Medulla oblongata (tissue), 1 donor: Measurements from ENCODE around the gene EPYC.

Experiments
- DNase-seq: peaks from one replicate; pipeline ENCODE4 v3.0.0-alpha.2; 2015; ENCODE audit errors: extremely low spot score

The EPYC gene, protein sequence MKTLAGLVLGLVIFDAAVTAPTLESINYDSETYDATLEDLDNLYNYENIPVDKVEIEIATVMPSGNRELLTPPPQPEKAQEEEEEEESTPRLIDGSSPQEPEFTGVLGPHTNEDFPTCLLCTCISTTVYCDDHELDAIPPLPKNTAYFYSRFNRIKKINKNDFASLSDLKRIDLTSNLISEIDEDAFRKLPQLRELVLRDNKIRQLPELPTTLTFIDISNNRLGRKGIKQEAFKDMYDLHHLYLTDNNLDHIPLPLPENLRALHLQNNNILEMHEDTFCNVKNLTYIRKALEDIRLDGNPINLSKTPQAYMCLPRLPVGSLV

DNA sequence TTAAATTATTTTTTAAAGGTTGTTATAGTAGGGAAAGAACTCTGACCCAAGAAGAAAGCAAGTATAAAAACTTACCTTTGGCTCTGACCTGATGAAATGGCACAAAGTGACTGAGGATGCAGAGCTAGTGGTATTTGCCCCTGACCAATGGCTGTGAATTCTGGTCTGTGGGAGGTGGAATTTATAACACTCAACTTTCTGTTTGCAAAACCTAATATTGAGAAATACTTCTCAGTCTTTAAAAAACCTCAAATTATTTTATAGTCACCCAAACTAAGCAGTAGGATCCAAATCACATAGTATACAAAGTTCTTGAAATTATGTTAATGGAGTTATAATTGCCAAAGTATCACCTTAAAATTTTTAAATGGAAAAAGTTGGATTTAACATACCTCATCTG lies at the start of gene EPYC:
TSS of gene EPYC (minus strand) at position 101 of the 400 bp plus-strand sequence. CDS start 2,407 bp downstream, outside the sequence.
- no peak for DNase-seq

DNA sequence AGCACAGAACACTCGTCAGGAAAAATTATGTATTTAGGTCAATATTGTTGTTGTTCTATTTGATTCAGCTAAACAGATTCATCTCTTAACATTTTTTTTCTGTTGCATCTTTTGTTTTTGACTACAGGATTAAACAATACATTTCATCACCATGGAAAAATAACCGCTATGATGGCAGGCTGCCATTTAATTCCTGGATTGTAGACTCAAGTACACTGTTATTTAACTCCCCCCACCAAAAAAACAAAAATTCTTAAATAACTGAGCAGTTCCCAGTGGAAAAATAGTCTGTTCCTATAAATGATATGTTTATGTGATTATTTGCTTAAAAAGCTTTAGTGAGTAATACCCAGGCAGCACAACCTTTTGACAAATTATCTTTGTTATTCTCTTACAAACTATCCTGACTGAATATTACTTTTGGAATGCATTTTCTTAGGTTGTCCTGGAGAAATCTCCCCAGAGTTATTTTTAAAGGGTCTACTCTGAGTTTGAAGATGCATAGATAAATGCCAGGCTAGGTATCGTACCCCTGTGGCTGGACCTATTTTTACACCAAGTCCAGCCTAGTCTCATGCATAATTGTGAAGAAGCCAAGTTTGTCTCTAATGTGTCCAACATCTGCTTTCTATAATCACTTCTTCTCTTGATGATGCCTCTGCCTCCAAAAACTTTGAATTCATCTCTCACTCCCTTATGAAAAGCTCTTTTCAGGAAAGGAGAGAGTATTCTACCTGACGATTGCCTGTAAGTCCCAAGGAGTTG lies 49.4 kb upstream of the EPYC start:
- no peak for DNase-seq

DNA sequence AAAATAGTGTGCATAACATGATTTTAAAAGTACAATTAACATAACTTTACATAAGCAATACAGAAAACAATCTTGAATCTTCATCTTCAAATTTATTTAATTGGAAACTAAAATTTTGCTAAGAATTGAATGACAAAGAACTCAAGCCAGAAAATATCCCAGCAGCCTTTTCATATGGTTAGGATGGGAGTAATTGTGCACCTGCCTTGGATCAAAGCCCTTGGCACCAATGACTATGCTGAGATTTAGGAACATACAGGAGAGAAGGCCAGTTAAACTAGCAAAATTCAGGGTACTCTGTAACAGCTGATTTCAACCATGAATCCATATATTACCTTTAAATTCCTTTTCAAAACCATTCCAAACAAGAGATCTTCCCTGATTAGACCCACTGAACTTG lies 47.3 kb upstream of the EPYC start:
- DNase-seq, result no peak

DNA sequence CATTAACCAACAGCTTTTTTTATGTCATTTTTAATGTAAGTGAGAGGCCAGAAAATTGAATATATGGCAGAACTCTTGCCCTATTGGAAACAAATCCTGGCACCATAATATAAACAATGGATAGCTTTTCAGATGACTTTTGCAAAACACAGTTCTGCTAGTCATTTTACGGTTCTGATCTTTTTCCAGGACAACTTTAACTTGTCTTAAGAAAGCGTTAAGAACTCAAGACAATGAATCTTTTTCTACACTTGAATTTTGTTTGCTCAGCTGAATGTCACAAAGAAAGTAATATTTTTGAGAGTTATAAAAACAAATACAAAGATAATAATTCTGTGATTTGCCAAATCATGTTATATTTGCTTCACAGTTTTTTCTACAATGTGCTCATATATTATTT lies 39.8 kb upstream of the EPYC start:
- no peak for DNase-seq

DNA sequence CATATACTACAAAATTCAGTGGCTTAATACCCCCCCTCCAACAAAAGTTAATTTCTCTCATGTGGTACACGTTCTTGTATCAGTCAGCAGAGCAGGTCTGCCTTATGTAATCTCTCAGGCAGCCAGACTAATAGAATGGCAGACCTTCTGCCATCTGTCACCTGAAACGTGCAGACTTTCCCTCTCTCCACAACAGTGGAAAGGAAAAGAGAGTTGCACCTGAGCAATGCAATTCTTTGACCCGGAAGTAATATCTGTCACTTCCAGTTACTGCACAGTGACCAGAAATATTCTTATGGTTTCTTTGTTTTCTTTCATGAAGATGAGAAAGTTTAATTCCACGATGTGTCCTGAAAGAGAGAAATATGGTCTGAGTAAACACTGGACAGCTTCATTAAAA lies 38.6 kb upstream of the EPYC start:
- DNase-seq, result no peak

DNA sequence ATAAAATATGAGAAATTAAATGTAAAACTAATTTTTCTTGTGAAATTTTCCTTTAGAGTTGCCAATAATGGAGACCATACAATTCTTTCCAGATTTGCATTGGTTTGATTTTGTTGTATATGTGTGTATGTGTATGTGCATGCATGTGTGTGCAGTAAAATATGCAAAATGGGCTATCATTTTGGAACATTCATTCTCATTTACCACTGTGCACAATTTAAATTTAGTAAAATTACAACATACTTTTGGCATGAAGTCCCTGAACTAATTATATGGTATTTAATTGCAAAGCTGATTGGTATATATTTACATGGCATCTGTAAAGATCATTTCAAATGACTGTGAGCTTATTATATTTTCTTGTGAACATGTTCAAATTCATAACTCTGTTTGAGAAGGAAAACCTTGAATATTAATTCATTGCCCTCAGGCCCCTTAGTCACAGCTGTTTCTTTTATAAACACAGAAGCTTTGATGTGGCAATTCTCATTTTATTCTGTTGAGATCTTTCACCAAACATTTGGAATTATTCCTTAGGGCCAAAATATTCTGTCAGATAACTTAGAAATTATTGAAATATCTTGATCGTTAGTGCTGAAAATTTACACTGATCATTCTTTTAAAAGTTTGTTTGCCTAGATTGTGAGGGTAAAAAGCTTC lies 35.5 kb upstream of the EPYC start:
- DNase-seq, result no peak

DNA sequence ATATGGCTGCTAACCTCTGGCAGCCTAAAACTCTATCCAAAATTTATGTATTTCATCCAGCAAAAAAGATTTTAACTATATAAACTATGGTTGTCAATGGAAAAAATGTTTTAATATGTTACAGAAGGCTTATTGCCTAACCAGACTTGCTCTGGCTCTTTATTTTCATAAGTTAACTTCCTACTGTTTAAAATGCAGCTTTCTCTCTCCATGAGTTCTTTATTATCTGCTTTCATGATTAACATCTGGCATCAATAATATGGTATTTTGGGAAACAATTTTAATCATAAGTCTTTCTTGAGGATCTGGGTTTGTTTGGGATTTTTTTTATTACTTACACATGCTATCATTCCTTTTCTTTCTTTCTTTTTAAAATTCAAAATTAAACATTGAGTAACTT lies 32.5 kb upstream of the EPYC start:
- DNase-seq, result no peak

DNA sequence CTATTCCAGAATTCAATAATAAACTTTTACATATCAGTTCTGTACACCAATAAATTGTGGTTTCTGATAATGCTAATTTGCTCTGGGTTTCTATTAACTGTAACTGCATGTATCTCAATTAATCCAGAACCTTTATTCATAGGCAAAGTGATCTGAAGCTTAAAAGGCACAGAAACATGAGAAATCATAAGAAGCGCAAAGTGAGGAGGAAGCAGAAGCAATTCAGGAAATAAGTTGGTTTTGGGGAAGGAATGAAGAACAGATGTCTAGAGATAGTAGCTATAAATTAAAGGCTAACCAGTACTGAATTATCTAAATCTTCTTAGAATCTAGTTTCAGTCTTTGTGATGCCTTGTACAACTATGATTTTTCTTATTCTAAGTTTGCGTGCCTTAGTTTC lies 28.5 kb upstream of the EPYC start:
- DNase-seq, result no peak

DNA sequence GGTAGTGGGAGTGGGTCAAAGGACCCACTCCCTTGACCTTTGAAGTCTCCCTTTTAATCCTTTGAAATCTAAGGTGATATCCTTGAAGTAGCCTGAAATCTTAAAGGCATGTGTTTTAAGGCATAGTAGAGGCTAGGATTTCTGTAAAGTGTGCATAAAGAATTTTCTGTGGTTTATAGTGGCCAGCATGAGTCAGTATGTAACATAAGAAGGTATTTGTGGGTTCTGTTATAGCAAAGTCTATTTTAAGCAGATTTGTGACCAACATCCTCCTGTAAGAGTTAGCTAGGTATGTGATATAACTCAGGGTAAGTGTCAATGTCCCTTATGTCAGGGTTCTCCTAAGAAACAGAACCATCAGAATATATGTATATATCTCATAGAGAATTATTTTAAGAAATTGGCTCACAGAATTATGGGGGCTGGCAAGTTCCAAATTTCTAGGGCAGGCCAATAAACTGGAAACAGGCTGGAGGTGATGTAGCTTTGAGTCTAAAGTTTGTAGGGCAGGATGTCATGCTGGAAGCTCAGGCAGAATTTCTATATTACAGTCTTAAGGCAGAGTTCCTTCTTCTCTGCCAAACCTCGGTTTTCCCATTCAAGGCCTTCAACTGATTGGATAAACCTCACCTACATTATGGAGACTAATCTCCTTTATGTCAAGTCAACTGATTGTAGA lies 18.7 kb upstream of the EPYC start:
- no peak for DNase-seq

DNA sequence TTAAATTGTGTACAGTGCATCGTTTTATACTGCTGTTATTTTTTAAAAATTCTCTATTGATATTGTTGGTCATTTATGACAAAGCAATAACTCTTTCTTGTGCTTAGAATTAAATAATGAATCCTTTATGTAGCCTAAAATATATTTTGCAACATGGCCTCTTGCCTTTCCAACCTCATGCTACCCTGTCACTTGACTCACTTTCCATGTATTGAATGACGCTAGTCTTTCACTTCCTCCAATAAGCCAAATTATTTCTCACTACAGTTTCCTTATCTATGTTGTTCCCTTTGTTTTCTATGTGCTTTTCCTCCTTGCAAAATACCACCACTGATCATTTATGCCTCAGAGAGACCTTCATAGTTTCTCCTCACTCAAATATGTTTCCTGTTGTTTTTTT lies 16.3 kb upstream of the EPYC start:
- no peak for DNase-seq

DNA sequence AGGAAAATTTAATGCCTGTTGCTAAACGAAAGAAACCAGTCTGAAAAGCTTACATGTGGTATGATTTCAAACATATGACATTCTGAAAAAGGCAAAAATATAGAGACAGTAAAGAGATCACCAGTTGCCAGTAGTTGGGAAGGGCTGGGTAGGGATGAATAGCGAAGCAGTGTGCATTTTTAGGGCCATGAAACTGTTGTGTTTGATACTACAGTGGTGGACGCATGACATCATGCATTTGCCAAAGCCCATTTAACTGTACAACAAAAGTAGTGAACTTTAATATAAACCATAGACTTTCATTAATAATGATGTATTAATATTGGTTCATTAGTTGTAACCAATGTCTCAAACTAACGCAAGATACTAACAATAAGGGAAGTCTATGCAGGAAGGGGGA lies 14.7 kb upstream of the EPYC start:
- no peak for DNase-seq

DNA sequence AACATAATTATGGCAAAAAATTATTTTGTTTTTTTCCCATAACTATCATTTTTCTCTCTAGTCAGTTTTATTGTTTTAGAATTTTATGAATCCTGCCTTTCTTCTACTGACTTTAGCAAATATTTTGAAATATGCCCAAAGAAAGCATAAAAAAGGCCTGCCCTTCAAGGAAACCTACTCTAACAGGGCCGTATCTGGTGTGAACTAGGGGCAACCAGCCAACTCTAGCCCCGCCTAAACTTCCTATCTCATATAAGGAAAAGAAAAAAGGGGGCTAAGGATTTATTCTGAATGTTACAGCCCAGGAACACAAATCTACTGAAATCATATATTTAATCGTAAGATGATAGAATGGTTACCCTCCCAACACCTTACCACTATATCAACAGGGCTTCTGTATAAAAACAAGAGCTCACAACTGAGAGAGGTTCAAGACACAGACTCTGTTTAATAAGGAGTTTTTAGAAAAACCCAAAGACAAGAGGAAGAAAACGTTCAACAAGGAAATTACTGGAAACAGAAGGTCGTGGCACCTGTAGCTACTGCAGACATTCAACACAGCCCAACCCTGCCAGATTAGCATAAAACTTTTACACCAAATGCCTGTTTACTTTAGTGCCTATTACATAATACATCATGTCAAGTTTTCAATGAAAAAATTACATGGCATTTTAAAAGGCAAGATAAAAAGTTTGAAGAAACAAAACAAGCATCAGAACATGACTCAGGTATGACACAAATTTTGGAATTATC lies 12.9 kb upstream of the EPYC start:
- no peak for DNase-seq

DNA sequence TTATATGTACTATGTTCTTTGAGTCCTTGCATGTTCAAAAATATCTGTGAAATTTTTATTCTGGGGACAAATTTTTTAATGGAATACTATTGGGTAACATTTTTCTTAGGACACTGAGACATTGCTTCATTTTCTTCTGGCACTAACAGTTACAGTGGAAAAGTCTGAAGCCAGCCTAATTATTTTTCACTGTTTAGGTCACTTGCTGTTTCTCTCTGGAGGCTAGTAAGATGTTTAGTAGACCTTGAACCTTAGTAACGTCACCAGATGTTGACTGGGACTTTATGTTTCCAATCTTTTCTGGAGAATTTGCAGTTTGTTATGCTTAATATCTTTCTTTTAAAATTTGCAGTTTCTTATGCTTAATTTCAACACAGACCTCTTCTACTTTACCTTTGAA lies 12.3 kb upstream of the EPYC start:
- DNase-seq, result no peak

DNA sequence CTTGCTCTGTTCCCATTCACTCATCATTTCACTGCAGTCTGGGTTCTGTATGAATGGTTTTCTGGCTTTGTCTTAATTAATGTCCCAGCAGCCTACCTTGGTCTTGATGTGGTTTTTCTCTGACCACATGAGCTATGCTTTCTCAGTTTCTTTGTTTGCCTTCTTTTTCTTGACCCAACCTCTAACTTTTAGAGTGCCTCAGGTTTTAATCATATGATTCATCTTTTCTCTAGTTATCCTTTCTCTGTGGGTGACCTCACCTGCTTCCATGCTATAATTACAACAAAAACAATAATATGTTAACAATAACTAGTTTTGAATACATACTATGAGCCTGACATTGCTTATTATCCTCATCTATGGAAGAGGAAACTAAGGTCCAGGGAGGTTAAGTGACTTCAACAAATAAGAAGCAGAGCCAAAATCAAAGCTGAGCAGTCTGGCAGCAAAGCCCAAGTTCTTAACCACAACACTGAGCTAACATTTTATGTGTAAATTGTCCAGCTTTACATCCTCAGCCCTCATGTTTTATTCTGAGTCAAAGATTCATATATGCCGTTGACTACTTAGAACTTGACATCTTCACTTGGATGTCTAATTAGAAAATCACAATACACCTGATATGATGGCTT lies 4.7 kb upstream of the EPYC start:
- no peak for DNase-seq

DNA sequence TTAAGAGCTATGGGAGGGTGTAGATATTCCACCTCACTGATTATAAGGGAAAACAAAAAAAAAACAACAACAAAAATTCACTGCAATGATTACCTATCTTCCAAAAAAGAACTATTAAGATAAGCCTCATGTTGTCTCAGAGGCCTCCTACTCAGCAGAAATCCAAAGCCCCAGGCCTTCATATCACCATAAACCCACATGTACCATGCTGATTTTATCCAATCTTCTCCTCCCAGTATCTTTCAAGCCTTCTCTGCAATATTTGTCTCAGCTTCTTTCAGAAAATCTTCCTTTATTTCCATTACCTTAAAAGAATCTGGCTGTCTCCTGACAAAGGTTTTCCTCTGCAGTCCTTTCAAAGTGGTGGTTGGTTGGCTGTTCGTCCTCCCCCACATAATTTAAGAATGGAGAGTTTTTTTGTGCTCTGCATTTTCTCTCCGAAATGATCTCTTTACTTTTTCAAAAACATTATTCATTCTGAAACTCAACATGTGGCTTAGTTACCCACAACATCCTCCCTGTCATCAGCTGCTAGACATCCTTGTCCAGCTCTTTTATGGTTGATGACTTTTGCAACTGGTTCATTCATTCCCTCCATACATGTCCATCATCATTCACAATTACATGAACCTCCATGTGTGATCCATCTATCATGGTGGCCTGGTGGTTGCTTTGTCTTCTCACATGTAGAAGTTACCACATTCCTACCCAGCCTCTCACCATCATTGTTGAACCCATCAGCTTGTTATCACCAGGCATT lies 2.9 kb upstream of the EPYC start:
- no peak for DNase-seq

DNA sequence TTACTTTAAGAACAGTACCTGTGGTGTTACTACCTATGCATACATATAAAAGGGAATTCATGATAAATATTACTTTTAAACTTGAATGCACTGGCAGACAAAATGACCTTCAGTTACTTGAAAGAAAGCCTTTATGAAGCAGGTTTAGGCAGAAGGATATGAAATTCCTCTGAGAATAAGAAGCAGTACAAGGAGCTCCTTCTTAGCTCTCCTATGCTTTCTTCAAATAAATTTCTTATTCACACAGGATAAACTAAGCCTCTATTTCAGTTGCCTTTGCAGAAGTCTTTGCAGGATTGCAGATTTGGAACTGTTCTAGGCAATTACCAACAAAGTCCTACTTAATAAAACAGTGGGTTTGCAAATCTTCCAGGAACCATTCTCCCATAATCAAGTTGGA lies 1.0 kb downstream of the EPYC start:
- DNase-seq, result no peak

DNA sequence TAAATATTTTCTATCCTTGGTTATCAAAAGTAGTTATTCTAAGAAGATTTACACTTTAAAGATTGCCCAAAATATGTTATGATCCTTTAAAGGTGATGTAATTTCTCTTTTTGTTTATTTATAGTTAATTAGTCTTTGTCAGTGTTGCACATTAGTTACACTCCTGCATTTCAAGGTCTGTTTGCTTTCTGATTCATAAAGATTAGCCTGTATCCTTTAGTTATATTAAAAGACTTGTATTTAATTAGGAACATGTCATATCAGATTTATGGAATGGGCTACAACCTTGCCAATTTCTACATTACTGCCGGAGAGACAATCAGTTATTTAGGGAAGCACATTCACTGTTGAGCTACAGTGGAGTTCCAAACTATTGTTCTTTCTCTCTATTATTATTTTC lies 3.5 kb downstream of the EPYC start:
- DNase-seq, result no peak

DNA sequence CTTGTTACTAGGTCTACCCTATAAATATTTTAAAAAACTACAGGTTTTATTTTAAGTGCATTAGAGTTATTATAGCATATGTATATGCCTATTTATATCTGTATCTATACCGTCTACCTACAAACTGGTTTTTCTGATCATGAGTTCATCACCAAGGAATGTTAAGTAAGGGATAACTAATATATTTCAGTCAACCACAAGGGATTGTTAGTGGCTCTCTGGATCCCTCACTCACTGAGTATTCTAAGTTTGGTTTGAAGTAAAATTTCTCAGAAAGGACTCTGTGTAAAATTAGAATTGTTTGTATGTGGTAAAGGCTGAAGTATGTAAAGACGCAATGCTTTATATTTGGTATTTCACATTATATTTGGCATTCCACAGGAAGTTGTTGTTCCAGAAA lies 4.8 kb downstream of the EPYC start:
- DNase-seq, result no peak

DNA sequence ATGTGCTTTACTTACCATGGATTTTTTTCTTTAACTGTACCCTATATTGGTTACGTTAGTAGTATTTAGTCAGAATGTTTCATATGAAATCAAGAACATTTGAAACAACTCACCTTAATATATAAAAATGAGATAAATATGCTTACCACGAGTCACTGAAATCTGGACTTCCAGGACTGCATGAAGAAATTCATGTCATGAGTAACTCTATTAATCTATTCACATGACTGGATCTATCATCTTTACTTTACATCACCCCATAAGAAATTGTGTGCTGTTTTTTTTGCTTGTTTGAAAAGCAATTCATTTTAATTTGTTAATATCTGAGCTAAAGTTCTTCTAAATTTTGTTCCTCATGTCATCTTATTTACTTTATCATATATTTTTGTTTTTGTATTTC lies 5.2 kb downstream of the EPYC start:
- no peak for DNase-seq

DNA sequence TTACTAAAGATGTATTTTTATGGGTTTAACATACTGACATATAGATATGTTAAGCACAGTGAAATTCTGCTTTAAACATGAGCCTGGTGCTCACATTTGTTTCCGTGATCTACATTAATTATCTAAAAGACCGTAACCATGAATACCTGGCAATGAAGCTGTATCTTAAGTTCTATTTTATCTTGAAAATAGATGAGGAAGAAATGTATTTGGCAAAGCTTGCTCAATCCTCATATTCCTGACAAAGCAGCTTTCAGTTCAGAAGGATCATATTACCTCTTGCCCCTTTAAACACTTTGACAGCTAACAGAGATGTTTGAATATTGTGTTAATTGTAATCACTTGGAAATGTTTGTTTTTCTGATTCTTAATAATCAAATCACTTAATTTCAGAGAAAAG lies 9.8 kb downstream of the EPYC start:
- no peak for DNase-seq
